GM19452 (cell line): ENCODE measurements around the gene ABCA8.

Source experiments
- ATAC-seq: cut with Tn5 transposase; IDR thresholded peaks from one replicate; pipeline ENCODE4 v1.9.1; 2021; ENCODE audit not compliant: unreplicated experiment

The ABCA8 gene

DNA sequence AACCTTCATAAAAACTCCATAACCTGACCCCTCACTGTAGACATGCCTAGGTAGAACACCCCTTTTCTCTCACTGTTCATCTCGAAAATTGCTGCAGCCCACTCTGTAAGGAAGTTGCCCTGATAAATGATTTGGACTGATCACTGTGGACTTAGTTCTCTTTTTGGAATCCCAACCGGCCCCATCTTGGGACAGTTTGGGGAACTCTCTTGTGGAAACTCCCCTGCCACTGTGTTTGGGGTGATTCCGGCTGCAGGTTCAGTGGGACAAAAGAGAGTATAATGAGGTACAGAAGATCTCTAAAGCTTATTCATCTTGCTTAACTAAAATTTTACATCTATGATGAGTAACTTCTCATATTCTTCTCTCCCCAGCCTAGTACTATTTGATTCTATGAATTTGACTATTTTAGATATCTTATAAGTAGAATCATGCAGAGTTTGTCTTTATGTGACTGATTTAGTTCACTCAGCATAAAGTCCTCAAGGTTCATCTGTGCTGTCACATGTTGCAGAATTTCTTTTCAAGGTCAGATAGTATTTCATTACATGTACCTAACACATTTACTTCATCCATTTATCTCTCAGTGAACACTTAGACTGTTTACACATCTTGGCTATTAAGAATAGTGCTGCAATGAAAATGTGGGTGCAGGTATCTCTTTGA is 84.9 kb downstream of the ABCA8 start:
- no peak for ATAC-seq

DNA sequence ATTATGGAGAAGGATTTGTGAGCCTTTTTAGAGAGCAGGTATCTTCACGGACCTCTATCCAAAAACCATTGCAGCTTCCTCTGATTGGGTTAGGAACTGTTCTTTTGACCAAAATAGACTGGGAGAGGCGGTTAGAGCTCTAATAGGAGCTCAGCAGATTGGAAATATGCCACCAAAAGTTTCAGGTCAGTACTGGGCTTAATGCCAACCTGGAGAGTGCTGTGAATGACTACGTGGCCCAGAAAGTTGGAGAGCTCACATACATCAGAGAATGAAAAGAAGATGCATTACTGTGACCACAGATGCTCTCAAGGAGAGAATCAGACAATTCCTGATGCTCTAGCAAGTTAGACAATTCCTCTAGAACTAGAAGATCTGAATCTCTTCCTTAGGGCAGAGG is 86.5 kb downstream of the ABCA8 start:
- ATAC-seq, result no peak

DNA sequence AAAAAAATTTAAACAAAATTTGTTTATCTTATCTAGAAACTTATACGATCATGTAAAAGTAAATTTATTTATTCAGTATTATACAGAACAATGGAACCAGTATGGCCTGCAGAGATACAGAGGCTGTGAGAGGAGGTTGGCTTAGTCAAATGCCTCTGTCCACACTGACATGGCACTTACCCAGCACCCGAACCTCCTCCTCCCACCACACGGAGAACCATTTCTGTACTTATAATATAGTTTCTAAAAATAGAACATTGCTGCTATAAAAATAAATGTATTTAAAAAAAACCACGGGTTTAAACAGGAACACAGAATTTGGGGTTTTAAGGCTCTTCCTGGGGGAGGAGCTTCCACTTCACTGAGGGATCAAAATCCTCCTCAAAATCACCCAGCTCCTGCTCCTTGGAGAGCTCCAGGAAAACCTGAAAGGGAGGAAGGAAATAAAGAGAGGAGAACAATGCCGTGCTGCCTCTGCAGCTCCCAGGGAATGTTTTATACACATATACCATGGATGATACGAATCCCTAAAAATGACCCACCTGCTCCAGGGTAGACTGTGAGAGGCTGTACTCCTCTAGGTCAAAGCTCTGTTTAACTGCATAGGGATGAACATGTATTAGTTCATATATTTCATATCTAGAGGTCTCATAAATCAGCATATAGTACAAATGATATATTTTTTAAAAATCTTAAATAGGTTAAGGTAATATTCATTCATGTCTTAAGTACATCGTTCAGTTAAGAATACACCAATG is 87.3 kb downstream of the ABCA8 start:
- no peak for ATAC-seq

DNA sequence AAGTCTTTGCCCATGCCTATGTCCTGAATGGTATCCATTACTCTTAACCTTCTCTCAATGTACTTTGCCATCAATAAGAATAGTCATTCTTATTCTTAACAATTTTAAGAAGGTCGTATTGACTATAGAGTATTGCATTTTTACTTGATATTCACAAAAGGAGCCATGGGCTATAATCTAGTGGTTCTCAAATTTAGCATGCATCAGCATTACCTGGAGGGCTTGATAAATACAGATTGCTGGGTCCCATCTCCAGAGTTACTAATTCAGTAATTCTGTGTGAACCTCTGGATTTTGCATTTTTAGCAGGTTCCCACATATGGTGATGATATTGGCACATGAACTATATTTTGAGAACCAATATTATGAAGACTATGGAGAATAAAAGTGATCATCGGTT is 89.6 kb downstream of the ABCA8 start:
- no peak for ATAC-seq

DNA sequence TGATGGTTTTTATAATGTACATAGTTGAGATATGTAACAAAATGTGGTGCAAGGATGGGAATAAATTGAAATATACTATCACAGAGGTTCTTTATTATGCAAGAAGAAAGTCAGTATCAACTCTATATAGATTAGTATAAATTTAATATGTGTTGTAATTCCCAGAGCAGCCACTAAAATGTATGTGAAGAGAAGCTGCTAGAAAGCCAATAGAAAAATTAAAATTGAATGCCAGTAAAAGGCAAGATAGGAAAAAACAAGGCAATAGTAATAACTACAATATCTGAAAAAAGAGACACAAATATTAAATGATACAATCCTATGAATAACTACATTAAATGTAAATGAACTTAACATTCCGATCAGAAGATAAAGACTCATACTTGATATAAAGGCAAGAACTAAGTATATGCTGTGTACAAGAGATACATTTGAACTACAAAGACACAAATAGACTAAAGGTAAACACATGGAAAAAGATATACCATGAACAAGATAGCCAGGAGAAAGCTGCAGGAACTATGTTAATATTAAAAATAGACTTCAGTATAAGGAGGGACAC is 92.0 kb downstream of the ABCA8 start:
- ATAC-seq, result no peak

DNA sequence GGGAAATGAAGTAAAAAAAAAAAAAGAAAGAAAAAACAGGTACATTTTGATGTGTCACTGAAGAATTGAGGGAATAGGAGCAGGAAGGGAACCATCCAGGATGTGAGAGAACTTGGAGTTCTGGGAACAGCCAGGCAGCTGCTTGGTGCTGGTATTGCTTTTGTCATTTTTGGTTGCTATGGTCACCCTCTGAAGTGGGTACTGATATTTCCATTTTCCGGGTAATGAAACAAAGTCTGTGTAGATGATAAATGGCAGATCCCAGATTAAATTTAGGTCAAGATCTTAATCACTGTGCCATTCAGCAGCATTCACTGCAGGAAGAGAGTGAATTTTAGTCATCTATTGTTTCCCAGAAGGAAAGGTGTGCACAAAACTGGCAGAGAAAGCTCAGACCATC is 93.6 kb downstream of the ABCA8 start:
- no peak for ATAC-seq

DNA sequence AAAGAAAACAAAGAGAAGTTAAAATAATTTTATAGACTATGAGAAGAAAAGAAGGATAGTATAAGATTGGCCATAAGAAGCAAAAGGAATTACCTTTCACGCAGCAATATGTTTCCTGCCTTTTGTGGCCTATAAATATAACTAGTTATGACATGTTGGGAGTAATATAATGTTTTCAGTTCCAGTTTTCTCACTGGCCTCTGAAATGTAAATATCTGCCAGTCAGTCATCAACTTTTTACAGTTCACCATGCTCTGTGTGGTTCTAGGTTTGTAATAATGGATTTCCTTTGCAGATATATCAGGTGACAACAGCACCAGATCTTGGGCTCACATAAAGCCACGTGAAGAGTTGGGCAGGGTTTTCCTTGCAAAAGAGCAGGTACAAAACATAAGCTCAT is 94.3 kb downstream of the ABCA8 start:
- ATAC-seq, result no peak

DNA sequence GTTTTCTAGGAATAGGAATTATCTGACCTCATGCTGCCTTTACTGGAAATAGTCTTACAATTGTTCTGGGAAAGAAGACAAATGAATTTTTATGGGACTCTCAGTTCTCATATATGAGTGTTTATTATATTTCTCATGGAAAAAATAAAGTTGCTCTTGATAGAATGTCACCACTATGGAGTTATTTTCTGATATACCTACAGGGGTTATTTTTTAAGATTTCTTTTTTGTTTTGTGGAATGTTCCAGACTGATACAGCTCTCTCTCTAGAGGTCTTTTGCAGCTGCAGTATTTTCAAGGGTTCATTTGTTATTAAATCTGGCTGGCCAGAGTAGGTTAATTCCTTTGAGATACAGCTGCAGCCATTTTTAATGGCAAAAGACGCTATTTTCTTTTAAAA is 100.7 kb downstream of the ABCA8 start:
- no peak for ATAC-seq

DNA sequence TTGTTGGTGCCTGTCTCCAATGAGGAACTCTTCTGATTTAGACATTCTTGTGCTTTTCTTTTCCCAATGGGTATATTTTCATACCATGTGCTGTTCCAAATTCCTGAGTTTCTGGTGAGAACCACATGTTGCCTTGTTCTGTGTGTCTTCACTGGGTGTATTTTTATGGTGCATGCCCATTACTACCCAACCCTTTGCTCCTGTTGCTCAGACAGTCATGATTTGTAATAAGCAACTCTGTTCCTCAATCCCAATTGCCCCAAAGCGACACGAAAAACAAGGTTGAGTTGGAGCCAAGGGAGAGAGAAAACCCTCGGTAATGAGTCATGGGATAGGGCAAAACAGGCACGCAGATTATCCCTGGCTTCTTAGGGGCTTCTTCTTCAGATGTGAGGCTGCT is 101.8 kb downstream of the ABCA8 start:
- ATAC-seq, result no peak

DNA sequence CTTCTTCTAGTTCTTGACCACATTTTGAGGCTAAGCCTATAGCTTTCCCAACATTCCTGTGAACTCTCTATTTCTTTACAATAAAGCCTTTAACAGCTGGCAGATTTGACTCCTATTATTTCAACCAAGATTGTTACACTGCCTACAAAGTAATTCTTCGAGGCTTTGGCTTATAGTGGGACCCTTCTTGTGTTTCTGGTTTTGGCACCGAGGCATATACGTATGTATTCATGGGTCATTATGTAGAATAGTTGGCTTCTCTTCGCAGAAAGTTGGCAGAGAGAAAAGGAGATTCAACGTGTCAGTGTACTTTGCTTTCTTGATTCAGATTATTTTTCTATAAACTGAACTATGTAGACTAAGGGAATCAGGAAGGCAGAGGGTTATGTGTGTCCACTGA is 102.2 kb downstream of the ABCA8 start:
- no peak for ATAC-seq

DNA sequence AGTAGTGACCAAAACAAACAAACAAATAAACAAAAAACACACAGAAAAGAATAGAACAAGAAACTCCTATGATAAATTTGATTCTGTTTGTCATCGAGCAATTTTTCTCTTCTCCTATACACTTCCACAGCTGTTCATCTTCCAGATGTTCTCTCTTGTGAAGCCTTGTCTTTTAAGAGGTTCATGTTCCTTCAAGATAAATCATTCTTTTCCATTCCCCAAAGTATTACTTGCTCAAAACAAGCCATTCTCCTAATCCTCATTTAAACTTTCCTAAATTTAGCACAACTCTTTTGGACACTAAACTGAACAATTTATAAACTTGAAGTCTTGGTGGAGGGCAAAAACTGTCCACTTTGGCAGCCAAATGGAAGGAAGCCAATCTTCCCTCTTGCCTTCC is 103.3 kb downstream of the ABCA8 start:
- ATAC-seq, result no peak

DNA sequence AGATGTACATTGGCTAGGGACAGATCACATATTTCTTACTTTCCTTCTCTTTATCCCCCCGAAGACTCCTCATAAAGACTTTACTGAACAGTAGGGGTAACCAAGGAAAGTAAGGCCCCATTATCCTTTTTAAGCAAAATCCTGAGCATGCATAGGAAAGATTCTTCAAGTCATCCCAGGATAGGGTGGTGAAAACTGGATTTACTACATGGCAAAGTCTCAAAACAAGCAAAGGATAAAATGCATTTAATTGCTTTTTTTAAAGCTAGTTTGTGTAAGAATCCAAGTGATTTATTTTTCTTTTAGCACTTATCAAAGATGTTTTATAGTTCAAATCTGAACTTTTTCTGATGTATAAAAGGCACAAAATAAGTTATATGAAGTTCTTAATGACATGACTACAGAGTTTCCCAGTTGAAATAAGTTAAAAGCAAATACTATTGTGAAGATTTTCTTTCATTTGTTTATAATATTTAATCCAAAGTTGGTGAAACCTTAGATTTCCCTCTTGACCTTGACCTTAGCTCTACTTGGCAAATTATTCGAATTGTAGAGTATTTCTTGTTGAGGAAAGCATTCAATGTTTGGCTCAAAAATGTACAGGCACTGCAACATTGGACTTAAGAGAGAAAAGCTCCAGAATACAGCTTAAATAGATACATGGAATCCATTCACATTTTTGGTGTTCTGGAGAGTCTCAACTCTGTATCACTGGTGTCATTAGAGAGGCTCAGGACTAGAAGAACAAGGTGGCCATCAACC is 104.3 kb downstream of the ABCA8 start:
- no peak for ATAC-seq

DNA sequence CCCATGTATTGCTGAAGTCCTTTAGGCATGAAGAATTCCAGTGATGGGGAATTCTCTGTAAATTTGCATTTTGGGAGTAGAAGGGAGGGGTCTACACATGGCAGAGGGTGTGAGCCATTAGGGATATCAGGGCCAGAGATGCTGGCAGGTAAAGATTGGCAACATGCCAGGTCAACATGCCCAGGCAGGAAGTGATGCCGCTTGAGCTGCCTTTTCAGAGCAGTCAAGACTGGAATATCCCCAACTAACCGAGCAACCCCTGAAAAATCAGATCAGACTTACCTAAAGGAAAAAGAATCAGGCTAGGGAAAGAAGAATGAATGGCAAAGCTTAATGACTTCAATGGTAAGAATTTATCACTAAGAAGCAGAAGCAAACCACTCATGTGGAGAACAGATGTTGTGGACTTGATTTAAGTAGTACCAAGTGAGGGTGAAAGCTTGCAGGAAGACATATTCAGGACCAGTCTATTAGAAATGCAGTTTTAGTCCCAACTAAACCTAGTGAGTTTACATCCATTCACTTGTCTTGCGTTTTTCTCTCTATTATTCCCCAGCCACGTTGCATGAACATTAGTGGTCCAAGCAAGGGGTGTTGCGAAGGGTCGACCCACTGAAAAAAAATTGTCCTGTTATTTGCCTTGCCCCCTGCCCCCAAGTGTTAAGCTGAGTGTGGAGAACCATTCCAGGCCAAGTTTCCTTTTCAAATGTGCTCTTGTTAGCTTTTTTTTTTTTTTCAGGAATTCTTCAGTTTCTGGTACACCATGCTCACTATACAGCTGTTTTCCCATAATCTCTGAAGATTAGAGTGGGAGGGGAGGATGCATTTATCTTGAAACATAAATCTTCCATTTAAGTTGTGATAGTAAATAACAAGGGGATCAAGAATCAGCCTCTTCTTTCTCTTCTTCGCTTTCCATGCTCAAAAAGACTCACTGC is 105.2 kb downstream of the ABCA8 start:
- no peak for ATAC-seq

DNA sequence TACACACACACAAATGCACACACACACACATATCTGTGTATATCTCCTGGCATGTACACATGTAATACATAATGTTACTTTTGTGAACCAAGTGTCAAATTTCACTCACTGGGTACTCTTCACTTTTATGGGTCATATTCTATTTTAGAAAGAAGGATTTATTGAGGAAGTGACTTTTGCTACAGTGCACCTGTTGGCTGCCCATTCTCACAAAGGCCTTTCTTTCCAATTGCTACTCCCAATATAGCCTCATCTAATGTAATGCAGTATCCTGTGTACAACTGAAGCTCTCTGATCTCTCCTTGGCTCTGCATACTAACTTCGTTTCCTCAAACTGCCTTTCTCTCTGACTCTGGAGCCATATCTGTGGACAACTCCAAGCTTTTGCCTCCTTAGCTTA is 107.5 kb downstream of the ABCA8 start:
- no peak for ATAC-seq

DNA sequence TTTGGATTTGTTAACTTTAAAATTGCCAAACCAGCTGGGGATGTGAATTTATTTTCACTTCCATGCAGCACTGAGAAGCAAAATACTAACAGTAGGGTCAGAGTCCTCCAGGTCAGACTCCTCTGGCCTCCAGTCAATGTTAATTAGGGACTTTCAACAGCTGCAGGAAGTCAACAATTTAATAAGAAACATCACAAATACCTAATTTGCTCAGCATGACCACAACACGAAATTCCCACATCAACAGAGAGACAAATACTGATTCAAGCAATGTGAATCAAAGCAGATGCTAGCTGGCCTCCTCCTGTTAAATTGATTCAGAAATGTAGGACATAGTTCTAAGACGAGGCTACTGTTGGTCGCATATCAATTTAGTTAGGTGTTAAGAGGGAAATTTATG is 111.7 kb downstream of the ABCA8 start:
- no peak for ATAC-seq

DNA sequence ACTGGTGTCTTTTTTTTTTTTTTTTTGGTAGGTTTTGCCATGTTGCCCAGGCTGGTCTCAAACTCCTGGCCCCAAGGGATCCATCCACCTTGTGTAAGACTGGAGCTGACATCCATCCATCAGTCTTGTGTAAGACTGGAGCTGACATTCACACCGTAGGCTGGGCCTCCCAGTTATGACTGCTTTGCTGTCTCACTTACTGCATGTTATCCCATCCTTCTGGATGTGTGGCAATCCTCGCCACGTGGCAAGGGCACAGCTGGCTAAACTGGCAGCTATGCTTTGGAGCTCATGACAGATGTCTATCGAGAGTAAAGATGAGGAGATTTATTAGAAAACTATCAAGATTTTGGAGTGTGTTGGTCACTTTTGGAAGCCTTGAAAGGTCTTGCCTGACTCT is 115.1 kb downstream of the ABCA8 start:
- ATAC-seq, result no peak

DNA sequence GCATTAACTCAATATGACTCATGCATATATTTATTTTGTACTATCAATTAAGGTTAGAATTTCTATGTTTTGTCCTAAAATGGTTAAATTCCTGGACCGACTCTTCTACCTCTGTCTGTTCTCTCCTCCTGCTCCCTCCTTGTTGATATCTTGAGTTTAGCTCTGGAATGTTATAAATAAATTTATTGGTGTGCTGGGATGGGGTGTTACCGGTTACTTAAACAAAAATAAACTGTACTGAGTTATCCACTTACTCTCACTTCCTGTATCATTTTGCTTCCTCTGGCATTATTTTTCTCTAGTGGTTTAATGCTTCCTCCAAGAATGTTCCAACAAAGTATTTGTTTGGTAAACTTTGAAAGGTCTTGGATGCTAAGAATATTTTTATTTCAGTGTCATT is 120.1 kb downstream of the ABCA8 start:
- no peak for ATAC-seq

DNA sequence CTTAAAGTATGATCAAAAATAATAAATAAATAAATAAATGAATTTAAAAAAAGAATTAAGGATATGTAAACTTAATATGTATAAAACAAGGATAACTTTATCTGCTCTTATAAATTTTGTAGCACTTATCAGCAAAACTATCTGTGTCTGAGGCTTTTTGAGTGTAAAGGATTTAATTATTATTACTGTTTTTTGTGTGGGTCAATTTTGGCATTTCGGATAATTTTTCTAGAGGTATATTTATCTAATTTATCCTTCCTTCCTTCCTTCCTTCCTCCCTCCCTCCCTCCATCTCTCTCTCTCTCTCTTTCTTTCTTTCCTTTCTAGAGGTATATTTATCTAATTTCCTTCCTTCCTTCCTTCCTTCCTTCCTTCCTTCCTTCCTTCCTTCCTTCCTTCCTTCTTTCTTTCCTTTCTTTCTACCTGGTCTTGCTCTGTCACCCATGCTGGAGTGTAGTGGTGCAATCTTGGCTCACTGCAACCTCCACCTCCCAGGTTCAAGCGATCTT is 120.8 kb downstream of the ABCA8 start:
- no peak for ATAC-seq

DNA sequence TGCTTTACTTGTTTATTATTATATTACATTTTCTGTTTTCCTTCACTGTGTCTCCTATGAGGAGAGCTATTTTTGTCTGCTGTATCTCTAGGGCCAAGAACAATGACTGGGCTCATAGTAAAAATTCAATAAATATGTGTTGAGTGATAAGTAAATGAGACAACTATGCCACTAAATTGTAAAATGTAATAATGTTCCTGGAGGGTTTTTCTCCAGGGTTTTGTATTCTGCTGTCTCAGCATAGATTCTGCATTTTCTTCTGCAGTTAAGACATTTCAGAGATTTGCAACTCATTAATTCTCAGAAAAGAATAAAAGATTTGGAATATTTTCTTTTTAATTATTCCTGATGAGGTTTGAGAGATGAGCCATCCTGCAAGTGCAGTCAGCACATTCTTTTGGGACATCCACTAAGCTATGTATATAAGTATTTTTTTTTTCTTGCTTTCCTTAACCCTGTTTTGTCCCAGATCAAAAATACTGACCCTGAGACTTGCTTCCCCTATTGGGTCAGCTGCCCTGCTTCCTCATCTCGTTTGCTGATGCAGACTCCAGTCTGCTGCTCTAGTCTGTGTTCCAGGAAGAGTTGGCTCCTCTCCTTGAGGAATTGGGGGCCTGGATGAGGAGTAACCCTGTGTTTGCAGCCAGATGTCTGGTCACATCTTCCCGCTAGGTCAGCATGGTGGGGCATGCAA is 122.9 kb downstream of the ABCA8 start:
- no peak for ATAC-seq

DNA sequence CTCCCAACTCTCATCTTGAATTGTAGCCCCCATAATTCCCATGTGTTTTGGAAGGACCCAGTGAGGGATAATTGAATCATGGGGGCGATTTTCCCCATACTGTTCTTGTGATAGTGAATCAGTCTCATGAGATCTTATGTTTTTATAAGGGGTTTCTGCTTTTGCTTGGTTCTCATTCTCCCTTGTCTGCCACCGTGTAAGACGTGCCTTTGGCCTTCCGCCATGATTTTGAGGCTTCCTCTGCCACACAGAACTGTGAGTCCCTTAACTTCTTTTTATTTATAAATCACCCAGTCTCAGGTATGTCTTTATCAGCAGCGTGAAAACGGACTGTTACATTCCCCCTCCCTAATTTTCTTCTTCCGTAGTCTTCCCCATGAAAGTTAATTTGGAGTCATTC is 124.0 kb downstream of the ABCA8 start:
- ATAC-seq, result no peak
